Measurements from ENCODE around the gene KCNK17.

KCNK17 gene

DNA sequence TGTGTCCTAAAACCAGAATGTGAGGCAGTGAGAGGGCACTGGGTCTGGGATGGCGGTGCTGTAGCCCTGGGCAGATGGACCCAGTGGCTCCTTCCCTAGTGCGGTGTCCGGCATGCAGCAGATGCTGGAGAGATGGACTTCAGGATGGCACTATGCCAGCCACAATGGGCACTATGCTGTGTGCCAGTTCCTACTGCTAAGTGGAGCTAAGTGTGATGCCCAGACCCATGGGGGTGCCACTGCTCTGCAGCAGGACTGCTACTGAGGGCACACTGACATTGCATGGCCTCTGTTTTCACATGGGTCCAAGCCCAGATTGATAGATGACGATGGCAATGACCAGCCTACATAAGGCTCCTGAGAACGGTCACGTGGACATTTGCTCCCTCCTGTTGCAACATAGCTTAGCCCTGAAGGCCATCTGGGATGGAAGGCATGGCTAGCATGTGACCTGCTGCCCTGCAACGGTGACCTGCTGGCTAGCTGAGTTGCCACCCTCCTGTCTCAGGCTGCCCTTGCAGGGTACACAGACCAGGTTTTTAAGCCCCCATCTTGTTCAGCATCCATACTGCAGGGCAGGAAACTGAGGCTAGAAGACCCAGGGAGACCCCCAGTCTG lies 39.6 kb upstream of the KCNK17 start:
- in situ Hi-C loops (cut with HindIII; ENCODE audit: low sequenced_read_pairs), result loop anchor here (25.0 kb wide), 1 partner anchor 1708 kb away; the partner anchor contains the start of genes APOBEC2, NFYA and OARD1
- TF ChIP-seq, protein P1, sequence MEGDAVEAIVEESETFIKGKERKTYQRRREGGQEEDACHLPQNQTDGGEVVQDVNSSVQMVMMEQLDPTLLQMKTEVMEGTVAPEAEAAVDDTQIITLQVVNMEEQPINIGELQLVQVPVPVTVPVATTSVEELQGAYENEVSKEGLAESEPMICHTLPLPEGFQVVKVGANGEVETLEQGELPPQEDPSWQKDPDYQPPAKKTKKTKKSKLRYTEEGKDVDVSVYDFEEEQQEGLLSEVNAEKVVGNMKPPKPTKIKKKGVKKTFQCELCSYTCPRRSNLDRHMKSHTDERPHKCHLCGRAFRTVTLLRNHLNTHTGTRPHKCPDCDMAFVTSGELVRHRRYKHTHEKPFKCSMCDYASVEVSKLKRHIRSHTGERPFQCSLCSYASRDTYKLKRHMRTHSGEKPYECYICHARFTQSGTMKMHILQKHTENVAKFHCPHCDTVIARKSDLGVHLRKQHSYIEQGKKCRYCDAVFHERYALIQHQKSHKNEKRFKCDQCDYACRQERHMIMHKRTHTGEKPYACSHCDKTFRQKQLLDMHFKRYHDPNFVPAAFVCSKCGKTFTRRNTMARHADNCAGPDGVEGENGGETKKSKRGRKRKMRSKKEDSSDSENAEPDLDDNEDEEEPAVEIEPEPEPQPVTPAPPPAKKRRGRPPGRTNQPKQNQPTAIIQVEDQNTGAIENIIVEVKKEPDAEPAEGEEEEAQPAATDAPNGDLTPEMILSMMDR (IDR thresholded peaks at IDR 0.05; ENCODE audit: low read depth, low read length, missing control alignments), result no peak
- DNase-seq (ENCODE audit: low read depth), result no peak
- no peak overlapping the region for H3K4me3 ChIP-seq (ENCODE audit: low read depth, low read length)

DNA sequence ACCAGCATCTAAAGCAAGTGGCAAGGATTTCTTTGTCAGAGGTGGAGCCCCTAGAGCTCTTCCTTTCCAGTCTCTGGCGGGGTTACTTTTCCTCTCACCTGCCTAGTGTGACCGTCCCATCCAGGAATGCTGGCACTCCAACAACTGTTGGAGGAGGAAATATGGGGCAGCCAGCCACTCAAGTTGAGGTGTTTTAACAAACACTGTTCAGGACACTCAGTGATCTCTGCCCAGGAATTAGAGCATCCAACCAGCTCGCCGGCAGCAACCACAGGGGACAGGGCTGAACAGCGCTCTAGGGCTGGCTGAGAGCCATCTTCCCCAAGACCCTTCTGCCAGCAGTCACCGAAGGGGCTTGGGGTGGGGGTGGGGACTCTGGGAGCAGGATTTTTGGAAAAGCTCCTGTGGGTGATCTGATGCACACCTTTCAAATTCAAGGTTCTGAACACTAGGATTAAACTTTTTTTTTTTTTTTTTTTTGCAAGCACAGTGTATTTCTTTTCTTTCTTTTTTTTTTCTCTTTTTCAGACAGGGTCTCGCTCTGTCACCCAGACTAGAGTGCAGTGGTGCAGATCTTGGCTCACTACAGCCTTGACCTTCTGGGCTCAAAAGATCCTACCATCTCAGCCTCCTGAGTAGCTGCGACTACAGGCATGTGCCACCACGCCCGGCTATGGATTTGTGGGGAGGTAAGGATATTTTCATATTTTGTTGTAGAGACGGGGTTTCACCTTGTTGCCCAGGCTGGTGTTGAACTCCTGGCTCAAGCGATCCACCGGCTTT lies 36.7 kb upstream of the KCNK17 start:
- in situ Hi-C loops (cut with HindIII; ENCODE audit: low sequenced_read_pairs), result loop anchor here (25.0 kb wide), 1 partner anchor 1711 kb away; the partner anchor contains the start of genes APOBEC2, NFYA and OARD1
- H3K4me3 ChIP-seq (ENCODE audit: low read depth, low read length), result no peak overlapping the region
- TF ChIP-seq, protein P1 (IDR thresholded peaks at IDR 0.05; ENCODE audit: low read depth, low read length, missing control alignments), result no peak
- no peak for DNase-seq (ENCODE audit: low read depth)

DNA sequence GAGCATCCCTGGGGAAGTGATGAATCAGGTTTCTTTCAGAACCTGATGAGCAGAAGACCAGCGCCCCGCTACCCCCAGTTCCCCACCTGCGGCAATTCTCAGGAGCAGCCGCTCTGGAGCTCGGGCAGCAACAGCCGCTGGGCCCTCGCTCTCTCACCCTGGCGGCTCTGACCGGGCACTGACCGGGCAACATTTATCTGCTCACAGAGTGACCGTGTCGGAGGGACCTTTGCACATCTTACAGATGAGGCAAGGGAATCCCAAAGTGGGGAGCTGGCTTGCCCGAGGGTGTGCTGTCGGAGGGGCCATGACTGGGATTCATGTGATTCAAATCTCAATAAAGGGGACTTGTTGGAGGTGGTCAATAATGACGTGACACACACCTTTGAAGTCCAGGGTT lies 34.5 kb upstream of the KCNK17 start:
- DNase-seq (ENCODE audit: low read depth), result no peak
- H3K4me3 ChIP-seq (ENCODE audit: low read depth, low read length), result no peak overlapping the region
- in situ Hi-C loops (cut with HindIII; ENCODE audit: low sequenced_read_pairs), result no loop called here
- TF ChIP-seq, protein P1 (IDR thresholded peaks at IDR 0.05; ENCODE audit: low read depth, low read length, missing control alignments), result no peak

DNA sequence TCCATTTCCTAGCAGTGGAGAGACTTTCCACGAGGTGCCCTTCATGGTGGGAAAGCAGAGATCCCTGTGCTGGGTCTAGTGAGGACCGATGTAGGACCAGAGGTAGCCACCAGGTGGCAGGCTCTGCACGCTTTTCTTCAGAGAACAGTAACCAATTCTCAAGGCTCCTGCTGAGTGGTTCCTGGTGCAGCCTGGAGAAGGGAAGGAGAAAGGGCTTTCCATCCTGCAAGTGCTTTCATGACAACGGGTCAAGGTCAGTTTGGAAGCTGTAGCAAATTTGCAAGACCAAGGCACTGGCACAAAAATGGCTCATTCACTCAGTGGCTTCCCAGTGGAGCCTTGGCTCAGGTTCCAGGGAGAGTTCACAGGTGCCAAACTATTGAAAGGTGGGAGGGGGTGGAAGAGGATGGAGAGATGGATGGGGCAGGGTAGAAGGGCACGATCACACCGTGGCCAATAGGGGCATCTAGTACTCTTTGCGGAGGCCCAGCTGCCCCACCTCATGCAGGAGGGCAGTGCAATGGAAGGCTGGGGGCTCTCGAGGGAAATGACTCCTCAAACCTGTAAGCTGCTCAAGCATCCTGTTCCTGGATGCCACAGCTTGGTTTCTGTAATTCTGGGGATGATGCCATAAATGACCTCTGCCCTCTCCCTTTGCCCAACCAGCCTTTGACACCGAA lies 33.8 kb upstream of the KCNK17 start:
- TF ChIP-seq, protein P1 (IDR thresholded peaks at IDR 0.05; ENCODE audit: low read depth, low read length, missing control alignments), result peak; percentile 95
- H3K4me3 ChIP-seq (ENCODE audit: low read depth, low read length), result no peak overlapping the region
- DNase-seq (ENCODE audit: low read depth), result peak; percentile 52
- in situ Hi-C loops (cut with HindIII; ENCODE audit: low sequenced_read_pairs), result no loop called here

DNA sequence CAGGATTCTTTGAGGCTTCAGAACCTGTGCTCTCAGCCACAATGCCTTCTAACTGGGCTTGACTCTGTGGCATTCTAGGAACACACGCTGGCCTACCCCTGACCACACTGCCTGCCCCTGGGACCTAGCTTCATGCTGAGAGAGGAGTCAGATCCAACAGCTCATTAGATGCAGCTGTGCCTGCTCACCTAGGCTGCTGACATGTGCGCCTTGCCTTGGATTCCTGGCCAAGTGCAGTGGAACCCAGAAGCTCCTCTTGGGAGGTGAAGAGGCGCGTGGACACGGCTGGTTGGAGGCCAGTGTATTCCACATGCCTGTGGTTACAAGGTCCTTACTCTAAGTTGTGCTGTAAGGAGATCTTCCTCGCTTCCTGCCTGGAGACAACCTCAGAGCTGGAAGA lies 33.0 kb upstream of the KCNK17 start:
- no peak overlapping the region for H3K4me3 ChIP-seq (ENCODE audit: low read depth, low read length)
- TF ChIP-seq, protein P1 (IDR thresholded peaks at IDR 0.05; ENCODE audit: low read depth, low read length, missing control alignments), result no peak
- in situ Hi-C loops (cut with HindIII; ENCODE audit: low sequenced_read_pairs), result no loop called here
- no peak for DNase-seq (ENCODE audit: low read depth)

DNA sequence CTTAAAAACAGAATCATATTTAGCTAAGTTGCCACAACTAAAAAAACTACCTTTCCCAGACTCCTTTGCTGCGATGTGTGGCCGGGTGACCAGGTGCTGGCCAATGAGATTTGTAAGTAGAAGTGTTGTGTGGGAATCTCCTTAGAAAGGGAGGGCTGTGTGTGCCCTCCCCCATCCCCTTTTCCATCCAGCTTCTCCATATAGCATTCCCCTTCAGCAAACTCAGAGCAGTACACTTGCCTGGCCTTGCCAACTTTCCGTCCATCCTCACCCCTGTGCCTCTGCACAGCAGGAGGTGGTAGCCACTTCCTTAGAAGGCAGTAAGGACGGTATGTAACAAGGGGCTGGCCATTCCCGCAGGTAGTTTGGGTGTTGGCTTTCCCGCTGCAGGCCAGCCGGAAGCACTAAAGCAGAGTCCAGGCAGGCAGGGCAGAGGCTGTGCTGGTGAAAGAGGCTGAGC lies 30.6 kb upstream of the KCNK17 start:
- no peak for DNase-seq (ENCODE audit: low read depth)
- in situ Hi-C loops (cut with HindIII; ENCODE audit: low sequenced_read_pairs), result no loop called here
- no peak overlapping the region for H3K4me3 ChIP-seq (ENCODE audit: low read depth, low read length)
- TF ChIP-seq, protein P1 (IDR thresholded peaks at IDR 0.05; ENCODE audit: low read depth, low read length, missing control alignments), result no peak

Data from astrocyte of the cerebellum (primary cell).